GF-D8 (cell line): Measurements from ENCODE around the gene CDCA4.
"Not testable (repeated sequence)": the region's sequence is repeated elsewhere in the genome, so short reads cannot be mapped to it uniquely, and the experiment has no call there.

Source experiments
- DNase-seq: peaks from one replicate; lab custom pipeline; 2025; lab: John Stamatoyannopoulos, UW

Gene CDCA4

DNA sequence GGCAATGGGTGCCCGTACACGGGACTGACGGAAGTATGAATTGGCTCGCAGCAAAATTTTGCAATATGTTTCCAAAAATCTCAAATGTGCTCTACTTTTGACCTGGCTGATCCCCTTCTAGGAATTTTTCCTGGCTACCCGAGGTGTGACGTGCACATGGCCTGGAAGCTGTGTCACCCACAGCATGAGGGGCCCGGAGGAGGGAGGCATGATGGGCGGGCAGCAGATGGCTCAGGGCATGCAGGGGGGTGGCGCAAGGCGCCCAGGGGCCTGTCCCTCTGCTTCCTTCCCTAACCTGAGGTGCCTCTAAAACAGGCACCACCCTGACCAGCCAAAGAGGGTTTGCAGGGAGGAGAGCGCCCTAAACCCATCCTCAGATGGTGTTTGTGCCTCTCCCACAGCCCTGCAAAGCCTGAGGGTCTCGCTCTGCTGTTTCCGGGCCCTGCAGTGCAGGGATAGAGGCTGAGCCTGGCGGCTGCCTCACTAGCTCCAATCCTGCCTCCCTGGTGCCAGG lies 37.7 kb upstream of the CDCA4 start:
- DNase-seq = no peak

DNA sequence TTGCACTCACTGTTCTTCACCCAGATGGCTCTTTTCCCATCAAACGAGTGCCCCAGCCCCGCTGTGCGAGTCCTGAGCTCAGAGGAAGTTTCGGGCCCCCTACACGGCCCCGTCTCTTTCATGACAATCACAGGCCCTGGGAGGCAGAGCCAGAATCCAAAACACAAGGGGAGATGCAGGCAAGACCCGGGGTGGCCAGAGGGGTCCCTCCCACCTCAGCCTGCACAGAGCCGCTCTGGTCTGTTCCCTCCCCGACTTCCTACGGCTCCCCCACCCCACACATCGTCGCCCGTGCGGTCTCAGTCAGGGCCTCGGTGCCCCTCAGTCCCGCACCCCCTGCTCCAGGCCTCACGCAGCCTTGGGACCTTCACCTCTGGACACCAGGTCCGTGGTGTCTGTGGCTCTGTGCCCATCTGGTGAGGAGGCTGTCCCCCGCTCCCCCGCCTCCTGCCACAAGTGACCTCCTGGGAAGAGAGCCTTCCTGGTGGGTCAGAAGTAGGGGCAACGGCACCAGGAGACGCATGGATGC lies 35.5 kb upstream of the CDCA4 start:
- no peak for DNase-seq

DNA sequence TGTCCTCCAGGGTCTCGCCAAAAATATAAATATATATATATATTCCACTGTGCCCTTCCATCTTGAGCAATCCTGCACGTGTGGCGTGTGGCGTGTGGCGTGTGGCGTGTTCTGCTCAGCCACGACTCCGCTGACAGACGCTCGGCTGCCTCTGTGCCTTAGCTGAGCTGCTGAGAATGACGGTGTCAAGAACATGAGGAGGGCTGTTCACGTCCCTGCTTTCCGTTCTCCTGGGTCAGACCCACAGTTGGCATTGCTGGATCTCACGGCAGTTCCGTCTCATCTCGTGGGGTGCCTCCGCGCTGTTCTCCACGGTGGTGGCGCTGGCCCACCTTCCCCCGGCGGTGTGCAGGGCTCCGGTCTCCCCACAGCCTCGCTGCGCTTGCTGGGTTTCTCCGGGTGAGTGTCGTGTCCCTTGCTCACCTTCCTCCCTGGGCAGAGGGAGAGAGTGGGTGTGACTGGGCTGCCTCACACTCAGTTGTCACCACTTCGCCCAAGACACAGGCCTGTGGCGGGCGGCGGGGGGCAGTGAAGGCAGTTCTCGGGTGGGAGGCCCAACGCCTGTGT lies 34.9 kb upstream of the CDCA4 start:
- DNase-seq = no peak

DNA sequence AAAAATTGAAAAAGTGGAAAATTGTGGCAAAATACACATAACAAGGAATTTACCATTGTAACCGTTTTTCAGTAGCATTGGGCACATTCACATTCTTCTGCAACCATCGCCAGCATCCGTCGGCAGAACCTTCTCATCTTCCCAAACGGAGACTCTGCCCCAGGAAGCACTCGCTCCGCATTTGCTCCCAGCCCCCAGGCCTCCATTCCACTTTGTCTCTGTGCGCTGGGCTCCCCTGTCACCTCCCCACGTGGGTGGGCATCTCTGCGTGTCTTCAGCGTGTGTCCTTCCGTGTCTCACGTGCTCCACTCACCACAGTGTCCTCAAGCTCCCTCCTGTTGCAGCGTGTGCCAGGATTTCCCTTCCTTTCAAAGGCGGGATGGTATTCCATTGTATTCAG lies 34.5 kb upstream of the CDCA4 start:
- DNase-seq = no peak

DNA sequence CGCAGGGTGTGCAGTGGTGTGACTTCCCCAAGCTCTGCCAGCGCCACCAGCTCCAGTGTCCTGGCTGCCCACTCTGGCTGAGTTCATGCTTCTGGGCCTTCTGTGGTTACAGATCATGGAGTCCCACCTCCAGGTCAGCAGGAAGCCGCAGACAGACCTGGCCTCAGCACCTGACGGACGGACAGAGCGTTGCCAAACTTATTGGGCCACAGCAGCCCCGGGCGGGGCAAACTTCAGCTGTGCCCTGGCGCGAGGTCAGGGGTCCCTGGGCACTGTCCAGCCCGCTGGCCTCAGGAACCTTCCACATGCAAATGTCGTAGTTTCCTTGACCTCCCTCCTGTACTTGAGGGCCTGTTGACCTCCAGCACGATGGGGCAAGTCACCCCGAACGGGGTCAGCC lies 33.1 kb upstream of the CDCA4 start:
- DNase-seq = no peak

DNA sequence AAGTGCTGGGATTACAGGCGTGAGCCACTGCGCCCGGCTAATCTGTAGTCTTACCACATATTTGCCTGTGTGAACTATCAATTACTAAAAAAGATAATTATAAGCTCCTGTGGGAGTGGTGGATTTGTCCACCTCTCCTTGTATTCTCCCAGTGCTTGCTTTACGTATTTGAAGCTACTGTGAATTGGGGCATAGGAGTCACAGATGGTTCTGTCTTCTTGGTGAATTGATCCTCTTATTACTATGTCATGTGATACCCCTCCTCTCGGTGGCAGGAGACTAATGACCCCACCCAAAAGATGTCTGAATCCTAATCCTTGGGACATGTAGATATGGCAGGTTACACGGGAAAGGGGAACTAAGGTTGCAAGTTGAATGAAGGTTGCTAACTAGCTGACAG lies 32.5 kb upstream of the CDCA4 start:
- no peak for DNase-seq

DNA sequence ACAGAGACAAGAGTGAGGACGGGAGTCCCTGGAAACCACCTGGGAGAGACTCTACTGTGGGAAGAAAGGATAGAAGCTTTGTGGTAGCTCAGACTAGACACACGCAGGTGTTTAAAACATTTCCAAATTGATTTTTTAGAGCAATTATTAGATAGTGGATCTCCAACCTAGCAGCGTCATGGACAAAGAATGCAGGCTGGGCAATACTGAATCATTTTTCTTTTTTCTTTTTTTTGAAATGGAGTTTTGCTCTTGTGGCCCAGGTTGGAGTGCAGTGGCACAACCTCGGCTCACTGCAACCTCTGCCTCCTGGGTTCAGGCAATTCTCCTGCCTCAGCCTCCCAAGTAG lies 31.2 kb upstream of the CDCA4 start:
- DNase-seq = no peak

DNA sequence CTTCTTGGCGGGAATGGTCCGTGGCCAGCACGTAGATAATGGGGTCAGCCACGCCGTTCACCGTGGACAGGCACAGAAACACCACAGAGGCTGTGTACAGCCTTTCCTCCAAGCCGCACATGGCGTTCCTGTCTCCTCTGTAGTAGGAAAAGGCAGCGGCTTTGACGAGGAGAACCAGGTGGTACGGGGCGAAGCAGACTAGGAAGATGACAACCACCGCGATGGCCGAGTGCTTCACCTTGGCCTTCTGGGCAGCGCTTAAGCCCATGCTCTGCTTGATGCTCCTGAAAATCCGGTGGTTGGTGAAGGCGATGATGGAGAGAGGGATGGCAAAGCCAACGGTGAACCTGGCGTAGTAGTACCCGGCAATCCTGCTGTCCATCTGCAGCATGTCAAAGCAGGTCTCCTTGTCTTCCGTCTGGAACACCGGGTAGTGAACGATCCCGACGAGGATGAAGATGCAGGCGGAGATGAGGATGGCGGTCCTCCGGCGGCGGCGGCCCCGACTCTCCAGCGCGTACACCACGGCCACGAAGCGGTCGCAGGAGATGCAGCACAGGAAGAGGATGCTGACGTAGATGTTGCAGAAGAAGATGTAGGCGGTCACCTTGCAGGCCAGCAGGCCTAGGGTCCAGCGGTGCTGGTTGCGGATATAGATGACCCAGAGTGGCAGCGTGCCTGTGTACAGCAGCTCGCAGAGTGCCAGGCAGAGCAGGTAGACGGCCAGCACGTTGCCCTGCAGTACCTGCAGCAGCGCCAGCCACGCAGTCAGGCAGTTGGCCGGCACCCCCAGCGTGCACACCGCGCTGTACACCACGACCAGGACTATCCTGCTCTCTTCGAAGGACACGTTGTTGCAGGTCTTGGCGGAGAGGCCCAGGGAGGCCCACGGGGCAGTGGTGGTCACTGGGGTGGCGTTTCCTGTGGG lies 30.6 kb upstream of the CDCA4 start:
- DNase-seq = no peak

DNA sequence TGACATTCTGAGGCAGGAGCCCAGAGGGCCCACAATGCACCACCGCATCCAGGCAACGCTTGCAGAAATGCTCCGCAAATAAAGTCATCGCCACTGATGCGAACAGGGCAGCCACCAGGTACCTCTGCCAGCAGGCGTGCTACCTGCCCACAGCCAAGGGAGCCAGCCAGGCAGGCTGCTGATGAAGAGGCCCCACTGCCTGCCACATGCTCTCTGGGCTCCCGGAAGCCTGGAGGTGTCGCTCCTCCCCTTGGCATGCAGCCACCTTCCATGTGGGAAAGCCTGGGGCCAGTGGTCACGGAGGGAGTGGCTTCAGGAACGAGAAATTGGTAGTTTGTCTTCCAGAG lies 29.6 kb upstream of the CDCA4 start:
- no peak for DNase-seq

DNA sequence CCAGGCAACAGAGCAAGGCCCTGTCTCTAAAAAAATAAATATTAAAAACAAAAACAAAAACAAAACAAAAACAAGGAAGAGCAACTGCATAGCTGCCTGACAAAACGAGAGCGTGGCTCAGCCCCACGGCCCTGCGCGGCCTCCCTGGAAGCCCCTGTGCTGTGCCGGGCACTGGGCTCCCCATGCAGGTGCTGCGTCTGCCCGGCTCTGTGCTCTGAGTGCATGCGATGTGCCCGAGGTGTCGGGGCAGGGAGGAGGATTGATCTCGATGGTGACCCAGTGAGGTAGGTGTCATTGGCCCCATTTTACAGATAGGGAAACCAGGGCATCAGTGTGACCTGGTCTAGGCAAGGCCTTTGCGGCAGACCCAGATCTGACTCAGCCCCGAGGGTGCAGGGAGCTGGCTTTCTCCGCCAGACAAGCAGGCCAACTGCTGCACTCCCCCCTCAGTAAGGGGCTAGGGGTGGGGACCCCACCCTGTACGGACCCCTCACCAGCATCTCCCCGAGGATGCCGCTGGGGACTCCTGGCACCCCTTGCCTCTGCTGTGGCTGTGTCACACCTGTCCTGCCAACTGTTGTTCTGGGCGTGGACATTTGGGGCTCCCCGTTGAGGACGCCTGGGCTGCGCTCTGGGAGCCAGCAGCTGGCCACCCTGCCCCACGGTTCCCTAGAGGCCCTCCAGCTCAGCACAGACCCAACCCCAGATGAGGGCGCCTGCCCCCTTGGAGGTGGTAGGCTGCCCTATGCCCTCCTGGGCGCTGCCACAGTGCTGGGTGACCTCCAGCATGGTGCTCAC lies 29.1 kb upstream of the CDCA4 start:
- DNase-seq = no peak

DNA sequence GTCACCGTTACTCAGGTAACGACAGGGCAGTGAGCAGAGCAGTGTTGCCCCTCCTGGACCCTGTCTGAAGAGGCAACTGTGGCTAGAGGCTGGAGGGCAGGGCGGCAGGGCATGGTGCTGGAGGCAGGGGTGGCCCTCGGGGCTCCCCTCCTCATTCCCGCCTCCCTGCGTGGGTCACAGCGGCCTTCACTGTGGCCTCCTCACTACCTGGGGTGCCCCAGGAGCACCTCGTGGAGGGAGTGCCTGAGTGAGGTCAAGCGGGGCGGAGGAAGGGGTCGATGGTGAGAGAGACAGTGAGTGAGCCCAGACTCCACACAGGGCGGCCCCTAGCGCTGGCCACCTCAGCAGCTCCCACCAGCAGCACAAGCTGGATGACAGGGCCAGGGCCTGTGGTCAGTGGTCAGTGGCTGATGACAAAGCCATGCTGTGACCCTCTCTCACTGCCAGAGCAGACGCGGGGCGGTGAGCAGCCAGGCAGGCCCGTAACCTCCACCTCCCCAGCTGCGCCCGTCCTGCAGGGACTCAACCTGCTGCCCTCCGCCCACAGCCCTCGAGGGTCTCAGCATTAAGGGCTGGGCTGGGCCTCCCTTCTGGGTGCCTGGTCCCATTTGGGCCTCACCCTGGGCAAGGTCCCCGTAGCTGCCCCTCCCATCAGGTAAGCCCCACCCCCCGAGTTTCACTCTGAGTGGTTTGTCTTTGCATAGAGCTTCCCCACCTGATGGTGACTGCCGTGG lies 26.6 kb upstream of the CDCA4 start:
- no peak for DNase-seq

DNA sequence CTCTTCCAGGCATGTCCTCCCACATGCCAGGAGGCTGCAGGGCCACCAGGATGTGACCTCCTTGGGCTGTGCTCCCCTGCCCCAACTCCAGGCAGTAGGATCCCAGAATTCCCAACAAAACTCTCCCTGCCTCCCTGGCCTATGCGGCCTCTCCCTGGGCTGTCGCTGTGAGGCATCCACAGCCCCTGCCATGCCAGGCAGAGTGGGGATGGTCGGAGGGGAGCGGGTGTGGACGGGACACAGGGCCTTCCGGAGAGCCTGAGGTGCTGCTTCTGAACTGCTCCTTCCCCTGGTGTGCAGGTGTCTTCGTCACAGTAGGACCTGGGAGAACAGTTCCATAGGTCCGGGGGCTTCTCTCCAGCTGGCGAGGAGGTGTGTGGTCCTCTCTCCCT lies 26.0 kb upstream of the CDCA4 start:
- no peak for DNase-seq

DNA sequence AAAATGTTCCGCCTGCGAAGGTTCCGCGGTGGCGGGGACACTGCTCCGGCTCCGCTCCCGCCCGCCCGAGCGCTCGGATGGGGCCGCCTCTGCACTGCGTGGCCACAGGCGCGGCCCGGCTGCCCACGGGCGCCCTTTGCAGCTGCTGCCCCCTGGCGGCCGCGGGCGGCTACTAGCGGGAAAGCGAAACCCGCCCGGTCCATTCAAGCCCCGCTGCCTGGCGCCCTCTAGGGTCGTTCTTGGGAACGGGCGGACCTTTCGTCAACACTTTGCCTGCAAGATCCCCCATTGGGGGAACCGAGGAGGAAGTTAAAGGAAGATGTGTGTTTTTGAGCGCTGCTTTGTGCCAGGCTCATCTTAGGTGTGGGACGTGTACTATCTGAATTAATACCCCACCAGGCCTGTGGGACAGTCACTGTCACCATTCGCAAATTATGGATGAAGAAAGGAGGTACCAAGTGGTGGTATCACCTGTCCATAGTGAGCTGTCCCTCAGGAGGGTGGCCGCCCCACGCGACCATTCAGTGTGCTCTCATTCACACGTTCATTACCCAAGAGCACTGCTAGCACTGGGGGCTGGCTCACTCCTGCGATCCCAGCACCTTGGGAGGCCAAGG lies 24.9 kb upstream of the CDCA4 start:
- no peak for DNase-seq

DNA sequence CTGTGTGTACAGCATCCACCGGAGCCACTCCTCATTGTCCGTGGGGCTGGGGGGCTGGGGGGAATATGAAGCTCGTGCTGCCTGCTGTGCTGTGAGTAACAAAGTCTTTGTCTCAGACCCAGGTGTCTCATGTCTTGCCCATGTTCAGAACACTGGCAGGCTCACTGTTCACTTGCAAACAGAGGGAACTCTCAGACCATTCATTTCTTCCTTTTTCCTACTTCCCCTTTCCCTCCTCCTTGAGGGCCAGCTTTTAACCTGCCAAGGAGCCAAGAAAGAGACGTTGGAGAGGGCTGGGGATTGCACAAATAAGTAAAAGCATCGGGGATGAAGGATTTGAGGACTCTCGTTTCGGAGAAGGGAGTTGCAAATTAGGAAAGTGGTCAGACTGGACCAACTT lies 22.8 kb upstream of the CDCA4 start:
- DNase-seq = no peak

DNA sequence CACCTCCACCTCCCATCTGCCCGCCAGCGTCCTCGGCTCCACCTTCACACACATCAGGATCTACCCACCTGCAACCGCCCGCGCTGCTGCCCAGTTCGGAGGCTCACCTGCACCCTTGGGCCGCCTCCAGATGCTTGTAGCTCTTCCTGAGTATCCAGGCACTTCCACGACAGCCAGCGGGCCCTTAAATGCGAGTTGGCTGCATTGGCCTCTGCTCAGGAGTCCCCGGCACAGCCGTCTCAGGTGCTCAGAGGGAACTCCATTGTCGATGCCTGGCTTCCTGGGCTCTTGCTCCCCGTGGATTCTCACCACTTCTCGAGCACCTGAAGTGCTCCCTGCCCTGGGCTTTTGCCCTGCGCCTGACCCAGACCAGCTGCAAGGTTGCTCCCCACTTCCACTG lies 21.9 kb upstream of the CDCA4 start:
- no peak for DNase-seq

DNA sequence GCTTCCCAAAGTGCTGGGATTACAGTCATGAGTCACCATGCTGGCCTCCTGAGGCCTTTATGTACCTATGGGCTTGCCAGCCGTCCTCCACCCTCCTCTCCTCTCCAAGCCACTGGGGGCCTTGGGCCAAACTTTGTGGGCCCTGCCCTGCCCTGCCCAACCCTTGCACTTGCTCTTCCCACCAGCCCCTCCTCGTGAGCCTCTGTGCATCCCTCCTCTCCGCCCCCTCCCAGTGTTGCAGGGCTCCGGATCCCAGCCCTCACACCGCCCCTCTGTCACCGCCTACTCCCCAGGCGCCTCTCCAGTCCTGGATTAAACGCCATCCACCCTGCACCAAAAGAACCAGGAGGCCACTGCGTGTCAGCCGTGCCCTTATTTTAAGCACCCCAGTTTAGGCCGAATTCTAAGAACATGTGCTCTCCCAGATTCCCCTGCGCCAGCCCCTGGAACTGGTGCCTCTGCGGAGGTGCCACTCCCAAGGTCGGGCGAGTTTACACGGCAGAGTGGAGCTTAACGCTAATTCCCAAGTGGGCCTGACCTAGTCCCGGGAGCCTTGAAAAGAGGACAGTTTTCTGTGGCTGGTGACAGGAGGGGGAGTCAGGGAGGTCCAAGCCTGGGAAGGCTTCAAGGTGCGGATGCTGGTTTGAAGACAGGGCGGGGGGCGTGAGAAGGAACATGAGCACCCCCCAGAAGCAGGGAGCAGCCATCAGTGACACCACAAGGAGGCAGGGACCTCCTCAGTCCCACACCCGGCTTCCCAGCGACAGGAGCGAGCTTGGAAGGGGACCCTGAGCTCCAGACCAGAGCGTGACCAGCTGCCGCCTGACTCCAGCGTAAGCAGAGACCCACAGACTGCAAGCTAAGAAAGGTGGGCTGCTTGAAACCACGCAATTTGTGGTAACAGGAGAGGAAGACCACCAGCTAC lies 21.2 kb upstream of the CDCA4 start:
- no peak for DNase-seq

DNA sequence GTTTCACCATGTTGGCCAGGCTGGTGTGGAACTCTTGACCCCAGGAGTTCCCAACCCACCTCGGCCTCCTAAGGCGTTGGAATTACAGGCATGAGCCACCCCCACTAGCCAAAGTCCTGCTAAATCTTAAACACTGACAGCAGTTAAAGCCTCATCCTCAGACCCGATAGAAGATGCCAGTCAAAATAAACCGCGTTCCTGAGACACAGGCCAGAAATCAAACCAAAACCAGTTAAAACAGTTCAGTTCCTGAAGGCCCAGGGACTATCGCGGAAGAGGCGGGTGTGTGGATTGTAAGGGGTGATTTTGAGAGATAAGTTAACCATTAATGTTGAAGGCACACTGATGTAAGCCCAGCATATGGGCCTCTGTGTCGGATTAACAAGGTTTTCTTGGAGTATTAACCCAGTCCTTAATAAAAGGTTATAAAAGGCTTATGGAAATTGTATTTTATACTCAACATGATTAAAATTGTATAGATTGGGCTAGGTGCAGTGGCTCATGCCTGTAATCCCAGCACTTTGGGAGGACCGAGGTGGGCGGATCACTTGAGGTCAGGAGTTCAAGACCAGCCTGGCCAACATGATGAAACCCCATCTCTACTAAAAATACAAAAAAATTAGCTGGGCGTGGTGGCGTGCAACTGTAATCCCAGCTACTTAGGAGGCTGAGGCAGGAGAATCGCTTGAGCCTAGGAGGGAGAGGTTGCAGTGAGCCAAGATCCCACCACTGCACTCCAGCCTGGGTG lies 18.7 kb upstream of the CDCA4 start:
- no peak for DNase-seq

DNA sequence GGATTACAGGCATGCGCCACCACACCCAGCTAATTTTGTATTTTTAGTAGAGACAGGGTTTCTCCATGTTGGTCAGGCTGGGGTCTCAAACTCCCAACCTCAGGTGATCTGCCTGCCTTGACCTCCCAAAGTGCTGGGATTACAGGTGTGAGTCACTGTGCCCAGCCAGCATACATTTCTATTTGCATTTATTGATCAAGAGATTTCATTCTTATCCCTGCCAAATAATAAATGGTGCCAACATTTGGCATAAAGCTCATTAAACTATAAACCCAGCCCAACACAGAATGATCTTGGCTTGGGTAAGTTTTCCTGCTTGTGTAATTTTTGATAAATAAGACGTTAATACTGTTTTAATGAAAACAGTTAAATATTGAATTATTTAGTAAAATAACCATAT lies 14.7 kb upstream of the CDCA4 start:
- not testable (repeated sequence) for DNase-seq

DNA sequence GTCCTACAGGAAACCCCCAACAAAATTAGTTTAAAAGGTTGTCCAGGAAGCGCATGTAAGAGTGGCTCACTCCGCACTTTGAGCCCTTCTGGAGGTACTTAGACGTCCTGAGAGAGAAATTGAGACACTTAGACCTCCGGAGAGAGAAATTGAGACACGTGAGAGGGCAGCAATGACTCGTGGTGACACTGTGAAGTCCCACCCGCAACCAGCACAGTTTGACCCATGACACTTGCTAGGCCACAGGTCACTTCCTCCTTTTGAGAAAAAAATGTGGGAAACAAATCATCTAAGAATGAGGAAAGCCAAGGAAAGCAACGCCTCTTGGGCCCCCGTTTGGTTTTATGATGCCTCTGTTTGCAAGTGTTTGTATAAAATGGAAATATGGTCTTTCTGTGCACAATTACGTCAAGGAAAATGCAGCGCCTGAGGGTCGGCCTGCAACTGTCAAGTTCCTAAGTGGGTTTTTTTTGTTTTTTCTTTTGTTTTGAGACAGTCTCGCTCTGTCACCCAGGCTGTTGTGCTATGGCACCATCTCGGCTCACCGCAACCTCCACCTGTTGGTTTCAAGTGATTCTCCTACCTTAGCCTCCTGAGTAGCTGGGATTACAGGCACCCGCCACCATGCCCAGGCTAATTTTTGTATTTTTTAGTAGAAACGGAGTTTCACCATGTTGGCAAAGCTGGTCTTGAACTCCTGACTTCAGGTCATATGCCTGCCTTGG lies 13.6 kb upstream of the CDCA4 start:
- no peak for DNase-seq
